Neural progenitor cell (in vitro differentiated cells): ENCODE results near the gene ZNF559.

Experiments used
- EZH2 ChIP-seq: fragments of 200-600 bp; sonication (generic); IDR thresholded peaks from 2 replicates; pipeline ENCODE4 v1.6.1; 2017; ENCODE audit warnings: antibody characterized with exemption, mild to moderate bottlenecking, moderate library complexity
- EZH2phosphoT487 ChIP-seq: fragments of 200-600 bp; sonication (generic); IDR thresholded peaks from 2 replicates; pipeline ENCODE4 v1.6.1; 2017; ENCODE audit warnings: antibody characterized with exemption
- TF ChIP-seq, protein P1 (sequence below): fragments of 200-600 bp; sonication (generic); IDR thresholded peaks from 2 replicates; pipeline ENCODE4 v1.5.1; 2017; ENCODE audit warnings: antibody characterized with exemption, mild to moderate bottlenecking

DNA sequence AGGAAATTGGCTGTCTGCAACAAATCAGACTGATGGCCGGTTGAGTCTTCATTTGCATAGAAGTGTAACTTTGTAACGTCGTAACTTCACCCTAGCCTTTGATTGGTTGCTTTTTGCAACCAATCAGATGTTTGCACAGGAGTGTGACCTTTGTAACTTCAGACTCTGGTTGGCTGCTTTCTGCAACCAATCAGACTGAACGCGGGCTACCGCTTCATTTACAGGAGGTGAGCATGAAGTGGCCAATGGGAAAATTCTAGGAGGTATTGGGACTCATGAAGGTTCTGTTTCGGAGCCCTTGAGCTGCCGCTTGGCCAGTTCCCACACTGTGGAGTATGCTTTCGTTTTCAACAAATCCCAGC is 441 bp upstream of the ZNF559 start:
- TF ChIP-seq, protein P1, sequence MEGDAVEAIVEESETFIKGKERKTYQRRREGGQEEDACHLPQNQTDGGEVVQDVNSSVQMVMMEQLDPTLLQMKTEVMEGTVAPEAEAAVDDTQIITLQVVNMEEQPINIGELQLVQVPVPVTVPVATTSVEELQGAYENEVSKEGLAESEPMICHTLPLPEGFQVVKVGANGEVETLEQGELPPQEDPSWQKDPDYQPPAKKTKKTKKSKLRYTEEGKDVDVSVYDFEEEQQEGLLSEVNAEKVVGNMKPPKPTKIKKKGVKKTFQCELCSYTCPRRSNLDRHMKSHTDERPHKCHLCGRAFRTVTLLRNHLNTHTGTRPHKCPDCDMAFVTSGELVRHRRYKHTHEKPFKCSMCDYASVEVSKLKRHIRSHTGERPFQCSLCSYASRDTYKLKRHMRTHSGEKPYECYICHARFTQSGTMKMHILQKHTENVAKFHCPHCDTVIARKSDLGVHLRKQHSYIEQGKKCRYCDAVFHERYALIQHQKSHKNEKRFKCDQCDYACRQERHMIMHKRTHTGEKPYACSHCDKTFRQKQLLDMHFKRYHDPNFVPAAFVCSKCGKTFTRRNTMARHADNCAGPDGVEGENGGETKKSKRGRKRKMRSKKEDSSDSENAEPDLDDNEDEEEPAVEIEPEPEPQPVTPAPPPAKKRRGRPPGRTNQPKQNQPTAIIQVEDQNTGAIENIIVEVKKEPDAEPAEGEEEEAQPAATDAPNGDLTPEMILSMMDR, result no peak
- TF ChIP-seq EZH2 (no peak), EZH2phosphoT487 (no peak)
